Body of pancreas (tissue), 4 donors: ENCODE data around the gene IGF2BP3. TPM values are rescaled to one million over a fixed set of nuclear protein-coding genes. Genes with fewer than 3 reads are reported as not detected.

Experiments used
- ATAC-seq: fragments of 150-250 bp; one replicate; pipeline ENCODE4 v1.9.1; 2016
- DNase-seq, 4 donors: peaks; one replicate each; pipeline ENCODE4 v3.0.0-alpha.2; 2019
- H3K27ac ChIP-seq, 4 donors: fragments of 200-600 bp; sonication (generic); 1 replicate in 3 of 4; 2 replicates in 1 of 4; pipeline versions ENCODE4 v1.5.1 to v1.6.1; 2016 to 2019; ENCODE audit warnings: mild to moderate bottlenecking in 1 of 4, mixed read lengths in 1 of 4, moderate library complexity in 1 of 4
- H3K27me3 ChIP-seq, 2 donors: fragments of 200-600 bp; sonication (generic); one replicate each; pipeline ENCODE4 v1.6.0; 2016; ENCODE audit warnings: mild to moderate bottlenecking in 1 of 2
- H3K36me3 ChIP-seq, 2 donors: fragments of 200-600 bp; sonication (generic); replicated peaks in 1 of 2; 2 replicates each; pipeline ENCODE4 v1.5.1; 2016; ENCODE audit warnings: low read depth in 2 of 2; ENCODE audit not compliant: insufficient read depth in 1 of 2
- H3K4me1 ChIP-seq: fragments of 200-600 bp; sonication (generic); one replicate; pipeline ENCODE4 v1.6.0; 2016
- H3K4me3 ChIP-seq, 2 donors: fragments of 200-600 bp; sonication (generic); 1 replicate in 1 of 2; 2 replicates in 1 of 2; pipeline ENCODE4 v1.5.1; 2016 to 2019
- H3K9me3 ChIP-seq, 3 donors: fragments of 200-600 bp; sonication (generic); 1 replicate in 2 of 3; 2 replicates in 1 of 3; pipeline ENCODE4 v1.5.1; 2016
- POLR2A ChIP-seq, 3 donors: fragments of 450-650 bp; IDR thresholded peaks; one replicate each; pipeline ENCODE4 v1.6.1; 2016; ENCODE audit warnings: antibody characterized with exemption in 3 of 3, mild to moderate bottlenecking in 2 of 3
- WGBS, 2 donors: methylation state at CpG; one replicate each; pipeline ENCODE4 v1.1.5; 2017; 5-methylcytosine and 5-hydroxymethylcytosine counted together
- intact Hi-C: fragments of 100-400 bp; cut with DNase I; formaldehyde crosslinking; loops from one replicate; pipeline ENCODE4 v1.15.1; 2023
- total RNA-seq, 2 donors: library from RNA; depleted of rRNA; stranded (reverse); fragments of >200 nt; gene quantifications; one replicate each; pipeline ENCODE4 v1.1.0, GENCODE V29; 2016
- TF ChIP-seq, protein P1 (sequence below), 7 experiments: fragments of 450-650 bp in 4 of 7; fragments of 200-600 bp in 3 of 7; sonication (generic) in 3 of 7; IDR thresholded peaks; one replicate each; pipeline ENCODE4 v1.5.1; 2016 to 2019; ENCODE audit warnings: antibody characterized with exemption in 7 of 7

IGF2BP3 gene
- total RNA-seq, 2 donors from 2014 or later: 0.33 to 1.3 TPM

- Histone ChIP-seq H3K27me3 (peaks cover 3 to 40% of the 10 kb centered on the region in 2 donors), H3K9me3 (peaks cover 0 to 4% (median 0%) of the 10 kb centered on the region in 3 donors), H3K27ac (no peak overlapping the region), H3K4me1 (peaks cover 10% of the 10 kb centered on the region), H3K36me3 (no peaks in the 10 kb centered on the region), H3K4me3 (no peak overlapping the region)
- ATAC-seq (no peak), DNase-seq (no peak)
- intact Hi-C loops: no loop called here
- no peak for TF ChIP-seq POLR2A (IDR thresholded peaks at IDR 0.05)
- TF ChIP-seq, protein P1, sequence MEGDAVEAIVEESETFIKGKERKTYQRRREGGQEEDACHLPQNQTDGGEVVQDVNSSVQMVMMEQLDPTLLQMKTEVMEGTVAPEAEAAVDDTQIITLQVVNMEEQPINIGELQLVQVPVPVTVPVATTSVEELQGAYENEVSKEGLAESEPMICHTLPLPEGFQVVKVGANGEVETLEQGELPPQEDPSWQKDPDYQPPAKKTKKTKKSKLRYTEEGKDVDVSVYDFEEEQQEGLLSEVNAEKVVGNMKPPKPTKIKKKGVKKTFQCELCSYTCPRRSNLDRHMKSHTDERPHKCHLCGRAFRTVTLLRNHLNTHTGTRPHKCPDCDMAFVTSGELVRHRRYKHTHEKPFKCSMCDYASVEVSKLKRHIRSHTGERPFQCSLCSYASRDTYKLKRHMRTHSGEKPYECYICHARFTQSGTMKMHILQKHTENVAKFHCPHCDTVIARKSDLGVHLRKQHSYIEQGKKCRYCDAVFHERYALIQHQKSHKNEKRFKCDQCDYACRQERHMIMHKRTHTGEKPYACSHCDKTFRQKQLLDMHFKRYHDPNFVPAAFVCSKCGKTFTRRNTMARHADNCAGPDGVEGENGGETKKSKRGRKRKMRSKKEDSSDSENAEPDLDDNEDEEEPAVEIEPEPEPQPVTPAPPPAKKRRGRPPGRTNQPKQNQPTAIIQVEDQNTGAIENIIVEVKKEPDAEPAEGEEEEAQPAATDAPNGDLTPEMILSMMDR (IDR thresholded peaks at IDR 0.05): no peak
- WGBS, 2 donors: 68 to 70% methylated on average over 6 of the region's 6 CpGs
These were observed 7.9 kb upstream of the IGF2BP3 start for GRCh38 chr7:23477962-23478866.

DNA sequence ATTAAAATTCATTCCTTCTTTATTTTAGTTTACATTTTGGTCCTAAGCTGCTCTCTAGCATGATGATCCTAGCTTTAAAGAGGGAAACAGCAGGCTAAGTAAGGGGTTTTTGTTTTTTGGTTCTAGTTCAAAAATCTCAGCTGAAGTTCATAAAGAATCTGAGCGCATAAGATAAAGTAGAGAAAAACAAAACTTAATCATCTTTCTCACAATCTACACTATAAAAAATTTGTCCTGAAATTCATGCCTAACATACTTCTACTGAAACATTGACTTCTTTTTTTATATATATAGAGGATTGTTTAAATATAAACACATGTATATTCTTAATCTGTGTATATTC lies 6.8 kb upstream of the IGF2BP3 start:
- Histone ChIP-seq H3K27me3 (peaks cover 3 to 49% of the 10 kb centered on the region in 2 donors), H3K4me1 (peaks cover 10% of the 10 kb centered on the region), H3K36me3 (no peaks in the 10 kb centered on the region), H3K27ac (no peak overlapping the region), H3K9me3 (peaks cover 0 to 4% (median 0%) of the 10 kb centered on the region in 3 donors), H3K4me3 (no peak overlapping the region)
- no peak for ATAC-seq
- intact Hi-C loops: no loop called here
- DNase-seq: no peak
- TF ChIP-seq, protein P1 (IDR thresholded peaks at IDR 0.05): no peak
- no peak for TF ChIP-seq POLR2A (IDR thresholded peaks at IDR 0.05)
- 85 to 87% methylated on average over 1 of the region's 1 CpG for WGBS, 2 donors

DNA sequence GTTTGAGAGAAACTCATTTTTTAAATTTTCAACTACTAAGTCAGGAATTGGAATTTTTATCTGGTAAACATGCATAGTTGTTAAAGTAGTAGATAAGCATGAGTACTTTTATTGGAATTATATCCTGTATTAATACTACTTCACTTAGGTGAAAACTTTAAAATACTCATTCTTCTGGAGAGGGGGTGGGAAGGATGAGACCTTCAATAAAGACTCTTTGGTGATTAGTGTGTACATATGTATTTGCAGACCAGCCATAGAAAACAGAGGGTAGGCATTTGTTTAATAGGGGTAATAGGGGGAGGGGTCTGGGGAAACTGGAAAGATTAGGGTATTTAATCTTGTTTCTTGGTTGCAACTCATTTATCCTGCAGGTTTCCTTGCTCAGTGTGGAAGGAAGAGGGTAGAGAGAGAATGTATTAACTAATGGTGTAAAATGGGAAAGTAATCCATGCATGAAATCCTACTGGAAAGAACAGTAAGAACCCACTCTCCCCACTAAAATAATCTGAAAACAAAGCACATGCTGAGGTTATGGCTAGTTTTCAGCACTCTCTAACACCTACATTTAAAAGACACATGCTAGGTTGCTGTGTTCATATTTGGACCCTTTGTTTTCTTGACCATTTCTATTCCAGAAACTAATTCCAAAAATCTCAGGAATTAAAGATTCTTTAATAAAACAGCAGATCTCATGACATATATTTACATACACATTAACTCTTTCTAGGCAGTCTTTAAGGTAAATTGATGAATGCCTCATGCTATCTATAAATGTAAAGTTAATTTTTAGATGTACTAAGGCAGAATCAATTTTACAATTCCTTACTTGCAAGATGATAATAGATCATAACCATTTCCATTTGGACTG lies 6.2 kb upstream of the IGF2BP3 start:
- peaks cover 10% of the 10 kb centered on the region for H3K4me1 ChIP-seq
- H3K4me3 ChIP-seq: no peak overlapping the region
- TF ChIP-seq, protein P1 (IDR thresholded peaks at IDR 0.05): no peak
- no peak for TF ChIP-seq POLR2A (IDR thresholded peaks at IDR 0.05)
- no peak for DNase-seq
- H3K27me3 ChIP-seq: peaks cover 4 to 55% of the 10 kb centered on the region in 2 donors
- H3K9me3 ChIP-seq: peaks cover 0 to 4% (median 0%) of the 10 kb centered on the region in 3 donors
- no peak overlapping the region for H3K27ac ChIP-seq
- ATAC-seq: no peak
- intact Hi-C loops: no loop called here
- no peaks in the 10 kb centered on the region for H3K36me3 ChIP-seq

DNA sequence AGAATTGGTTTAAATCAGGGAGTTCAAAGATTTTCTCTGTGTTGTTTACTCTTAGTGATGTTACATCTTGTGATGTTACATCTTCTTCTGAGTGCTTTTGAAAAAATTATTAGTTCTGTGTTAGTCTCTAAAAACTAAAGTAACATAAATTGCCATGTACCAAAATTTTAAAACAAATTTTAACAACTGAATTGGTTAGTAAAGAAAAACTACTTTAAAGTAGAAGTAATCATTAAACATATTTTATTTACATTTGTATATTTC lies 5.2 kb upstream of the IGF2BP3 start:
- DNase-seq (no peak), ATAC-seq (no peak)
- Histone ChIP-seq H3K27me3 (peaks cover 9 to 63% of the 10 kb centered on the region in 2 donors), H3K36me3 (no peaks in the 10 kb centered on the region), H3K9me3 (peaks cover 0 to 4% (median 0%) of the 10 kb centered on the region in 3 donors), H3K27ac (no peak overlapping the region), H3K4me1 (peaks cover 18% of the 10 kb centered on the region), H3K4me3 (no peak overlapping the region)
- intact Hi-C loops: no loop called here
- TF ChIP-seq, protein P1 (IDR thresholded peaks at IDR 0.05): no peak
